GM19452 (cell line): ENCODE results near the gene CDC42SE1.
A peak's percentile ranks its signal among the peaks of the same experiment; 100 is the strongest.

Experiments used
- ATAC-seq: cut with Tn5 transposase; IDR thresholded peaks from one replicate; pipeline ENCODE4 v1.9.1; 2021; ENCODE audit not compliant: unreplicated experiment

CDC42SE1 gene

DNA sequence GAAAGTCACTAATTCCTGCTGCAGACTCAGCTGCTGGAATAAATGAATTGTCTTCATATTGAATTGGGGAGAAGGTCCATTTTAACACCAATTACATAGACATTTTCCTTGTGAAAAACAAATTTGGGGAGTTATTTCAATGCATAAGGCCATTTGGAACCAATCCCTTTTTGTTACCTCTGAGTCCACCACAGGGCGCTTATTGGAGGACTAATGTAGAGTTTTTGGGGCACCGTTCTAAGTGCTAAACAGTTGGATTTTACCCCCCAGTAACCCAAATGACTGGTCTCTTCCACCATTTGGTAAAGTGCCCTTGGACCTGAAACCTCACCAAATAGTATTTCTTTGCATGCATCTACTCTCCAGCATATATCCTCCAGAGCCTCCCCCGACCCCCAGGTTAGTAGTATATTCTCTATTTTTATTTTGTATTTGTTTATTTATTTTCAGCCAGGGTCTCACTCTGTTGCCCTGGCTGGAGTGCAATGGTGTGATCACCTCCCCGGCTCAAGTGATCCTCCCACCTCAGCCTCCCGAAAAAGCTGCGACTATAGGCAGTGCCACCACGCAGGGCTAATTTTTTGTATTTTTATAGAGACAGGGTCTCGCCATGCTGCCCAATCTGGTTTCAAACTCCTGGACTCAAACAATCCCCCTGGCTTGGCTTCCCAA lies 49.6 kb downstream of the CDC42SE1 start:
- no peak for ATAC-seq

GRCh38 chr1:151009206-151009587 lies 50.2 kb downstream of the CDC42SE1 start:
- ATAC-seq, result no peak

GRCh38 chr1:151008244-151009205 lies 50.9 kb downstream of the CDC42SE1 start, which contains the start of gene PRUNE1:
PRUNE1 (plus strand) TSS chr1:151008449; CDS start chr1:151008633, 184 bp downstream.
- peak; percentile 67 for ATAC-seq

GRCh38 chr1:151007853-151008243 lies 51.6 kb downstream of the CDC42SE1 start:
- no peak for ATAC-seq

- ATAC-seq, result no peak
These were observed 52.9 kb downstream of the CDC42SE1 start, which contains the start of gene MINDY1 for GRCh38 chr1:151006327-151007052. MINDY1 (minus strand) TSS chr1:151006902; CDS start chr1:151002617, 4,285 bp downstream.

DNA sequence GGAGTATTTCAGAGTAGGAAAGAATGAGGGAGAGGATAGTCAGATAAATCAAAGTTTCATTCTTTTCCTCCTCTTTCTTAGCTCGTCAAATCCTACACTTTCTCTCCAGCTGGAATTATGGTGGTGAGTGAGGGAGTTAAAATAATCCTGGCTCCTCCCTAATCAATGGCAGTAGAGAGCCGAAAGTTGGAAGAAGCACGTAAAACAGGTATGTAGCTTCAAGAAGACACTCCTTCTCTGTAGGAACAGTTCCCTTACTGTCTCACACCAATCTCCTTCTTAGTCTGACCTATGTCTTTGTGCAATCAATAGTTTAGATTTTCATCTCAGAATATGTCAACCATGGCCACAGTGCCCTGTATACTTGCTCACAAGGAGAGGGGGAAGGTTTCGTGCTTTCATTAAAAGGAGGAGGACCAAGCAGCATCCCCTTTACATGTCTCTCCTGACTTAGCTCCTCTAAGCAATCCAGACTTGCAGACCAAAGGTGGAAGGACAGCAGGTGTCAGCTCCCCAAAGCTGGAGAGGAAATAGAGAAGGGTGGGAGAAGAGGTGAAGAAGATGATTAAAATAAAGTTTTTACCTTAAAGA lies 53.6 kb downstream of the CDC42SE1 start:
- ATAC-seq, result no peak

GRCh38 chr1:151003180-151003579 lies 56.2 kb downstream of the CDC42SE1 start:
- no peak for ATAC-seq

DNA sequence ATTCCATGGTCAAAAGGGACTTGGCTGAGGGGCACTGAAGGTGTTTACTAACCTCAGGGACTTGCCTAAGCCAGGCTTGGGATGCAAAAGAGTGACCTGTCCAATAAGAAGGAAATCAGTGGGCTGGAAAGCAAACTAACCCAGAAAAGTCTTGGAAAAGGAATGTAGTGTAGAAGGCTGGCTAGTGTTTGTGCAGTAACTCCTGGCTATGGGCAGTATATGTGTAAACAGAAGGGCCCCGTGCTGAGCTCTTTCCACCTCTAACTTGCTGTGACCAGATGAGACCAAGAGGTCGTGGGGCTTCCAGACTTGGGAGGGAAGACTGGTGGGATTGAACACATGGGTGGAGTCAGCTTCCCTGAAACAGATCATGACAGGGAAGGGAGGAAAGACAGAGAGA lies 56.8 kb downstream of the CDC42SE1 start:
- ATAC-seq, result no peak

DNA sequence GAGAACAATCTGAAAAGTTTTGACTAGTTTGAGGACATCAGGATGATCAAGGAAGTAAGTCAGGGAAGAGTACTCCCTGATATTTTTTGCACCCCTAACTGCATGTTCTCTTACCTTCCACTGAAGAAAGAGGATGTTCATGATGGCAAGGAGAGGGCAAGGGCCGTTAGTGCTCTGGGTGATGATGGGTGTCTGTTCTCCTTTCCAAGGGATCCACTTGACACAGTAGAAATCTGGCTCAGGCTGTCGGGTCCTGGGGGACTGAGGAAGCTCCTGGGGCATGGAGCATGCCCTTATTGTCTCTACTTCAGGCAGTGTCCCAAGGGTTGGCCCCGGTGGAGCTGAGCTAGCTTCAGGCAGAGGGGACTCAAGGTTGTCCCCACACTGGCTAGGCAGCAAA lies 57.4 kb downstream of the CDC42SE1 start:
- ATAC-seq, result no peak

- no peak for ATAC-seq
These were observed 57.8 kb downstream of the CDC42SE1 start for GRCh38 chr1:151001602-151002001.
